ENCODE measurements around the gene ASPHD2.

DNA sequence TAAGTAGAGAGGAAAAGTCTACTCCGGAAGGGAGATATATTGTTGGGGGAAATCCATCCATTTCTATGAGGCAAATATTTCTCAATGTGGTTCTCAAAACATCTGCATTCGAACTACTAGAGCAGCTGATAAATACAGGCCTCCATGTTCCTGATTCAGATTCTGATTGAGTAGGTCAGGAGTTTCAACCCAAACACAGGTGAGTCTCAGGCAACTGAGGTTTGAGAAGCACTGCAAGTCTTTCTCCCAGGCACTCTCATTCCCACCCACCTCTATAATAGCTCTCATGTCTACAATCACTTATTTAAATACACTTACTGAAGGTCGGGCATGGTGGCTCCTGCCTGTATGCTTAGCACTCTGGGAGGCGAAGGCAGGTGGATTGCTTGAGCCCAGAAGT, 14.7 kb upstream of the ASPHD2 start:
- TF ChIP-seq NFYB (IDR thresholded peaks at IDR 0.05; ENCODE audit: insufficient read depth, low read depth, low read length) (no peak), EP300 (IDR thresholded peaks at IDR 0.05; ENCODE audit: borderline replicate concordance in 1 of 2, control insufficient read depth in 1 of 2, low read depth in 2 of 2, low read length in 2 of 2) (no peak), CTCF (IDR thresholded peaks at IDR 0.05 in 2 of 3, conservative IDR thresholded peaks at IDR 0.05 in 1 of 3; ENCODE audit: control insufficient read depth in 2 of 3, extremely low read depth in 1 of 3, insufficient read depth in 1 of 3, low read depth in 3 of 3, low read length in 3 of 3) (no peak), RAD21 (IDR thresholded peaks at IDR 0.05; ENCODE audit: insufficient read depth, low read depth, low read length) (no peak), SP1 (IDR thresholded peaks at IDR 0.05; ENCODE audit: low read depth, low read length) (no peak), POLR2AphosphoS5 (IDR thresholded peaks at IDR 0.05; ENCODE audit: low read length) (no peak), POLR2A (IDR thresholded peaks at IDR 0.05; ENCODE audit: low read depth, low read length) (no peak), ZBTB33 (IDR thresholded peaks at IDR 0.05) (no peak), ZNF592 (IDR thresholded peaks at IDR 0.05) (no peak), JUND (IDR thresholded peaks at IDR 0.05; ENCODE audit: low read depth, low read length) (no peak), HCFC1 (IDR thresholded peaks at IDR 0.05; ENCODE audit: low read length) (no peak), POLR2AphosphoS2 (IDR thresholded peaks at IDR 0.05; ENCODE audit: low read depth, low read length) (no peak)
- TF ChIP-seq, protein P1, sequence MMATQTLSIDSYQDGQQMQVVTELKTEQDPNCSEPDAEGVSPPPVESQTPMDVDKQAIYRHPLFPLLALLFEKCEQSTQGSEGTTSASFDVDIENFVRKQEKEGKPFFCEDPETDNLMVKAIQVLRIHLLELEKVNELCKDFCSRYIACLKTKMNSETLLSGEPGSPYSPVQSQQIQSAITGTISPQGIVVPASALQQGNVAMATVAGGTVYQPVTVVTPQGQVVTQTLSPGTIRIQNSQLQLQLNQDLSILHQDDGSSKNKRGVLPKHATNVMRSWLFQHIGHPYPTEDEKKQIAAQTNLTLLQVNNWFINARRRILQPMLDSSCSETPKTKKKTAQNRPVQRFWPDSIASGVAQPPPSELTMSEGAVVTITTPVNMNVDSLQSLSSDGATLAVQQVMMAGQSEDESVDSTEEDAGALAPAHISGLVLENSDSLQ (IDR thresholded peaks at IDR 0.05) = no peak
